ACC112 (cell line): ENCODE measurements around the gene WDR62.

Source experiments
- H2AFZ ChIP-seq: fragments of 200-600 bp; sonication (generic); one replicate; pipeline ENCODE4 v1.6.0; 2017; ENCODE audit warnings: antibody characterized with exemption, low read length; ENCODE audit not compliant: unreplicated experiment
- H3K27ac ChIP-seq: fragments of 200-600 bp; sonication (generic); 2 replicates; pipeline ENCODE4 v1.5.1; 2014; ENCODE audit warnings: low read depth, mild to moderate bottlenecking, antibody characterized with exemption, low read length, moderate library complexity
- H3K27me3 ChIP-seq: fragments of 200-600 bp; sonication (generic); 2 replicates; pipeline ENCODE4 v1.6.1; 2014; ENCODE audit warnings: mild to moderate bottlenecking, antibody characterized with exemption, low read length, moderate library complexity, mixed read lengths; ENCODE audit not compliant: insufficient read depth
- H3K36me3 ChIP-seq: fragments of 200-600 bp; sonication (generic); 2 replicates; pipeline ENCODE4 v1.6.1; 2016; ENCODE audit warnings: mild to moderate bottlenecking, antibody characterized with exemption, low read length, moderate library complexity, mixed read lengths; ENCODE audit not compliant: insufficient read depth
- H3K4me1 ChIP-seq: fragments of 200-600 bp; sonication (generic); one replicate; pipeline ENCODE4 v1.6.1; 2016; ENCODE audit warnings: low read length, mixed read lengths; ENCODE audit not compliant: insufficient read depth, unreplicated experiment, control insufficient read depth
- H3K4me3 ChIP-seq: fragments of 200-600 bp; sonication (generic); 2 replicates; pipeline ENCODE4 v1.5.1; 2014; ENCODE audit warnings: mild to moderate bottlenecking, low read depth, low read length
- H3K79me2 ChIP-seq: fragments of 200-600 bp; sonication (generic); one replicate; pipeline ENCODE4 v1.6.0; 2016; ENCODE audit warnings: low read length; ENCODE audit not compliant: control insufficient read depth, unreplicated experiment, insufficient read depth

WDR62 gene

GRCh38 chr19:36041831-36042230, 12.9 kb upstream of the WDR62 start:
- no peaks in the 10 kb centered on the region for H3K36me3 ChIP-seq
- H2AFZ ChIP-seq: no peak overlapping the region
- 0 out of 2 replicates have a peak overlapping the region, but pooled peaks have one; percentile 39 for H3K27ac ChIP-seq

GRCh38 chr19:36043952-36044351, 10.7 kb upstream of the WDR62 start:
- Histone ChIP-seq H3K79me2 (no peaks in the 10 kb centered on the region), H3K27ac (no peak overlapping the region), H3K4me1 (peaks cover 17% of the 10 kb centered on the region), H3K36me3 (no peaks in the 10 kb centered on the region), H3K4me3 (no peak overlapping the region), H2AFZ (no peak overlapping the region), H3K27me3 (no peaks in the 10 kb centered on the region)

More at GRCh38 chr19:36041831-36042230, 12.9 kb upstream of the WDR62 start:
- Histone ChIP-seq H3K4me3 (no peak overlapping the region), H3K4me1 (peaks cover 17% of the 10 kb centered on the region), H3K27me3 (no peaks in the 10 kb centered on the region), H3K79me2 (no peaks in the 10 kb centered on the region)

- H3K27me3 ChIP-seq: no peaks in the 10 kb centered on the region
- no peak overlapping the region for H3K27ac ChIP-seq
- H3K79me2 ChIP-seq: no peaks in the 10 kb centered on the region
- peaks cover 13% of the 10 kb centered on the region for H3K4me1 ChIP-seq
- no peak overlapping the region for H2AFZ ChIP-seq
- H3K36me3 ChIP-seq: no peaks in the 10 kb centered on the region
- H3K4me3 ChIP-seq: no peak overlapping the region
Measured at GRCh38 chr19:36046443-36047050, 8.2 kb upstream of the WDR62 start.

- no peak overlapping the region for H3K4me3 ChIP-seq
- H3K27me3 ChIP-seq: no peaks in the 10 kb centered on the region
- H3K36me3 ChIP-seq: no peaks in the 10 kb centered on the region
- H3K27ac ChIP-seq: no peak overlapping the region
- H2AFZ ChIP-seq: no peak overlapping the region
- H3K79me2 ChIP-seq: no peaks in the 10 kb centered on the region
- peaks cover 7% of the 10 kb centered on the region for H3K4me1 ChIP-seq
Measured at GRCh38 chr19:36047835-36048234, 6.9 kb upstream of the WDR62 start.

GRCh38 chr19:36049080-36049698, 5.5 kb upstream of the WDR62 start:
- Histone ChIP-seq H3K36me3 (no peaks in the 10 kb centered on the region), H2AFZ (no peak overlapping the region), H3K27me3 (no peaks in the 10 kb centered on the region), H3K4me1 (peaks cover 9% of the 10 kb centered on the region), H3K4me3 (no peak overlapping the region), H3K79me2 (no peaks in the 10 kb centered on the region), H3K27ac (no peak overlapping the region)

GRCh38 chr19:36051236-36051635, 3.5 kb upstream of the WDR62 start:
- peaks cover 10% of the 10 kb centered on the region for H3K4me1 ChIP-seq
- no peaks in the 10 kb centered on the region for H3K27me3 ChIP-seq
- no peak overlapping the region for H3K27ac ChIP-seq
- H3K4me3 ChIP-seq: no peak overlapping the region
- peaks cover 8% of the 10 kb centered on the region for H3K79me2 ChIP-seq
- H2AFZ ChIP-seq: no peak overlapping the region
- no peaks in the 10 kb centered on the region for H3K36me3 ChIP-seq

GRCh38 chr19:36051637-36052036, 3.1 kb upstream of the WDR62 start:
- Histone ChIP-seq H3K79me2 (peaks cover 11% of the 10 kb centered on the region), H3K36me3 (no peaks in the 10 kb centered on the region), H2AFZ (no peak overlapping the region), H3K27me3 (no peaks in the 10 kb centered on the region), H3K27ac (no peak overlapping the region), H3K4me1 (peaks cover 11% of the 10 kb centered on the region), H3K4me3 (no peak overlapping the region)

- Histone ChIP-seq H3K36me3 (no peaks in the 10 kb centered on the region), H3K4me1 (peaks cover 10% of the 10 kb centered on the region), H3K27me3 (no peaks in the 10 kb centered on the region), H3K27ac (peak within 1 kb of the TSS; percentile 94), H2AFZ (peak within 1 kb of the TSS; percentile 92), H3K79me2 (peaks cover 17% of the 10 kb centered on the region), H3K4me3 (peak within 1 kb of the TSS; percentile 95)
Measured at GRCh38 chr19:36054119-36054732, 471 bp upstream of the WDR62 start, which contains the start of gene THAP8. Gene THAP8, minus strand, starts transcription at chr19:36054285. Its CDS starts 68 bp downstream, at chr19:36054217.

- Histone ChIP-seq H3K27ac (no peak overlapping the region), H3K4me3 (no peak overlapping the region), H3K36me3 (no peaks in the 10 kb centered on the region), H3K27me3 (no peaks in the 10 kb centered on the region), H2AFZ (no peak overlapping the region), H3K79me2 (peaks cover 17% of the 10 kb centered on the region), H3K4me1 (peaks cover 5% of the 10 kb centered on the region)
Measured at GRCh38 chr19:36058481-36059179, 3.9 kb downstream of the WDR62 start.

- H3K27ac ChIP-seq: no peak overlapping the region
- no peaks in the 10 kb centered on the region for H3K27me3 ChIP-seq
- no peak overlapping the region for H2AFZ ChIP-seq
- peaks cover 17% of the 10 kb centered on the region for H3K79me2 ChIP-seq
- no peak overlapping the region for H3K4me3 ChIP-seq
- no peaks in the 10 kb centered on the region for H3K36me3 ChIP-seq
- peaks cover 5% of the 10 kb centered on the region for H3K4me1 ChIP-seq
Measured at GRCh38 chr19:36059180-36059910, 4.6 kb downstream of the WDR62 start.
